AG09309 (cell line): ENCODE data around the gene BAD.

Experiments used
- DNase-seq: peaks from one replicate; pipeline ENCODE4 v3.0.0-alpha.2; 2010; ENCODE audit warnings: low read depth
- H3K4me3 ChIP-seq: 2 replicates; pipeline ENCODE4 v1.5.1; 2011; ENCODE audit warnings: mild to moderate bottlenecking, low read depth, low read length, moderate library complexity; ENCODE audit not compliant: control insufficient read depth
- TF ChIP-seq, protein P1 (sequence below): IDR thresholded peaks from 2 replicates; pipeline ENCODE4 v1.5.1; 2011; ENCODE audit warnings: mild to moderate bottlenecking, low read depth, low read length, inconsistent platforms; ENCODE audit not compliant: insufficient read depth, control insufficient read depth; ENCODE audit errors: missing control alignments

Gene BAD

DNA sequence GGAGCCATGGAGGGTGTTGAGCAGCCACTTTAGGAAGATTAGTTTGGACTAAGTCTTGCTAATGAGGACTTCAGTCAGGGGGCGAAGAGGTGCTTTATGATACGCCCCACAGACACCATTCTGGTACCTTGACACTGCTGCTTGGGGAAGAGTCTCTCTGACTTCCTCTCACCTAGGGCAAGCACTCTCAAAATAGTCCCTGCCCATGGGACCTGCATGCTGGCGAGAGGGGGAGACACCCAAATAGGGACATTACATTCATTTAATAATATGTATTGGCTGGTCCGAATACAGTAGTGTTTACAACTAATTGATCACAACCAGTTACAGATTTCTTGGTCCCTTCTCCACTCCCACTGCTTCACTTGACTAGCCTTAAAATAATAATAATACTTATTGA lies 11.3 kb upstream of the BAD start:
- DNase-seq, result no peak
- TF ChIP-seq, protein P1, sequence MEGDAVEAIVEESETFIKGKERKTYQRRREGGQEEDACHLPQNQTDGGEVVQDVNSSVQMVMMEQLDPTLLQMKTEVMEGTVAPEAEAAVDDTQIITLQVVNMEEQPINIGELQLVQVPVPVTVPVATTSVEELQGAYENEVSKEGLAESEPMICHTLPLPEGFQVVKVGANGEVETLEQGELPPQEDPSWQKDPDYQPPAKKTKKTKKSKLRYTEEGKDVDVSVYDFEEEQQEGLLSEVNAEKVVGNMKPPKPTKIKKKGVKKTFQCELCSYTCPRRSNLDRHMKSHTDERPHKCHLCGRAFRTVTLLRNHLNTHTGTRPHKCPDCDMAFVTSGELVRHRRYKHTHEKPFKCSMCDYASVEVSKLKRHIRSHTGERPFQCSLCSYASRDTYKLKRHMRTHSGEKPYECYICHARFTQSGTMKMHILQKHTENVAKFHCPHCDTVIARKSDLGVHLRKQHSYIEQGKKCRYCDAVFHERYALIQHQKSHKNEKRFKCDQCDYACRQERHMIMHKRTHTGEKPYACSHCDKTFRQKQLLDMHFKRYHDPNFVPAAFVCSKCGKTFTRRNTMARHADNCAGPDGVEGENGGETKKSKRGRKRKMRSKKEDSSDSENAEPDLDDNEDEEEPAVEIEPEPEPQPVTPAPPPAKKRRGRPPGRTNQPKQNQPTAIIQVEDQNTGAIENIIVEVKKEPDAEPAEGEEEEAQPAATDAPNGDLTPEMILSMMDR, result no peak
- H3K4me3 ChIP-seq, result no peak overlapping the region

- H3K4me3 ChIP-seq, result no peak overlapping the region
- DNase-seq, result no peak
- TF ChIP-seq, protein P1, result no peak
These were observed 10.3 kb upstream of the BAD start for GRCh38 chr11:64294774-64295173.

- TF ChIP-seq, protein P1, result no peak
- DNase-seq, result no peak
- H3K4me3 ChIP-seq, result no peak overlapping the region
These were observed 8.2 kb upstream of the BAD start for GRCh38 chr11:64292460-64293254.

- DNase-seq, result no peak
- TF ChIP-seq, protein P1, result no peak
- no peak overlapping the region for H3K4me3 ChIP-seq
These were observed 7.4 kb upstream of the BAD start for GRCh38 chr11:64291752-64292459.

- no peak for DNase-seq
- H3K4me3 ChIP-seq, result no peak within 1 kb of the TSS
- TF ChIP-seq, protein P1, result no peak
These were observed 6.8 kb upstream of the BAD start, which contains the start of gene KCNK4 for GRCh38 chr11:64291262-64291751. KCNK4 (plus strand) TSS chr11:64291302; CDS start chr11:64293019, 1,717 bp downstream.

DNA sequence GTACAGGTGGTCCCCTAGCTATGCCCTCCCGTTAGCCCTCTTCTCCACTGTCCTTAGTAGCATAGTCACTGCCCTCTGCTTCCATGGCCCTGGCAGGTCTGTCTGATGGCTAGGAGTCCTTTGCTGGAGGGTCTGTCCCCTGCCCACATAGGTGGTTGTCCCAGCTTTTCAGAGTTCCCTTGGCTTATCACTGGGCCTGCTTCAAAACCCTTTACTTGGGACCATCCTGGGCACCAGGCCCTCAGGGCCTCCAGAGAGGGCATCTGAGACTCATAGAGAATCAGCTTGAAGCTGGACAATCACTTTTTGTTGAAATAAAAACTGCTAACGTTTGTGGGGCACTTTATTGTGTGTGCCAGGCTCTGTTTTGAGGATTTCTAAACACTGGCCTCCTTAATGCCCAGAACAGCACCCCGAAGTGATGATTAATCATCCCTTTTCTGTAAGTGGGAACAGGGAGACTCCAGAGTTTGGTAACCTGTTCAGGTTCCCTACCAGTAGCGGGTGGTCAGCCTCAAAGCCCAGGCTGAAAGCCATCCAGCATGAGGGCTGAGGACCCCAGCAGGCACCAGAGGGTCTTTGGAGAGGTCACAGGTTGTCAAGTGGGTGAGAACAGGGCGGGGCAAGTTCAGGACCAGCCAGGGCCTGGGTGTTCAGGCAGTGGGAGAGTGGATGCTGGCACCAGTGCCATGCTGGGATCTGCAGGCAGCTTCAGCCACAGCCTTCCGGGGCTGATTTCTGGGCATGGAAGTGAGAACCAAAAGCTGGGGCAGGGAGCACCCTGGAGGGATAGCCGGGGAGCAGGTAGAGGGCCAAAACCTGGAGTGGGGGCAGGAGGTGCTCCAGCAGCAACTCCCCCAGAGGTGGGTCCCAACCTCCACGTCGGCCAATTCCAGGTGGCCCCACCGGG lies 6.1 kb upstream of the BAD start:
- no peak for DNase-seq
- H3K4me3 ChIP-seq, result no peak overlapping the region
- TF ChIP-seq, protein P1, result no peak
